Common myeloid progenitor, CD34-positive (primary cell): ENCODE measurements around the gene PHKB.

Experiments
- CTCF ChIA-PET: fragments of 350-600 bp; sonication (Branson Sonifier 250); formaldehyde crosslinking; loops from one replicate; lab custom pipeline; 2021; ENCODE audit warnings: antibody characterized with exemption; lab: Charles Lee
- POLR2A ChIA-PET: fragments of 350-600 bp; sonication (Branson Sonifier 250); formaldehyde crosslinking; loops from one replicate; lab custom pipeline; 2021; ENCODE audit warnings: antibody characterized with exemption; lab: Charles Lee
- DNase-seq, 3 donors: peaks; one replicate each; pipeline versions ENCODE4 v3.0.0 to v3.0.0-alpha.2; 2013
- H3K27ac ChIP-seq, 2 experiments: 1 replicate in 1 of 2; 2 replicates in 1 of 2; pipeline ENCODE4 v1.7.0; 2013; ENCODE audit warnings: inconsistent platforms in 2 of 2, low read length in 2 of 2, mild to moderate bottlenecking in 2 of 2, low read depth in 1 of 2, moderate library complexity in 1 of 2; ENCODE audit not compliant: severe bottlenecking in 2 of 2, insufficient read depth in 1 of 2, poor library complexity in 1 of 2
- H3K27me3 ChIP-seq, 5 experiments: replicated peaks in 2 of 5; 1 replicate in 3 of 5; 2 replicates in 2 of 5; pipeline versions ENCODE4 v1.6.1 to v1.7.0; 2013; ENCODE audit warnings: low read length in 4 of 5, mild to moderate bottlenecking in 2 of 5, moderate library complexity in 2 of 5, inconsistent platforms in 1 of 5; ENCODE audit not compliant: insufficient read depth in 5 of 5, control insufficient read depth in 4 of 5
- H3K36me3 ChIP-seq, 4 experiments: 1 replicate in 2 of 4; 2 replicates in 2 of 4; pipeline versions ENCODE4 v1.6.1 to v1.7.0; 2013; ENCODE audit warnings: low read length in 3 of 4, control low read depth in 1 of 4, mild to moderate bottlenecking in 1 of 4; ENCODE audit not compliant: control insufficient read depth in 4 of 4, insufficient read depth in 4 of 4
- H3K4me1 ChIP-seq, 4 experiments: 1 replicate in 3 of 4; 2 replicates in 1 of 4; pipeline versions ENCODE4 v1.6.1 to v1.7.1; 2013; ENCODE audit warnings: low read length in 3 of 4, mild to moderate bottlenecking in 3 of 4, control low read depth in 1 of 4, inconsistent platforms in 1 of 4, moderate library complexity in 1 of 4; ENCODE audit not compliant: control insufficient read depth in 4 of 4, insufficient read depth in 4 of 4; ENCODE audit errors: control extremely low read depth in 1 of 4
- H3K4me3 ChIP-seq, 7 experiments: 1 replicate in 4 of 7; 2 replicates in 3 of 7; pipeline versions ENCODE4 v1.5.1 to v1.7.0; 2013; ENCODE audit warnings: mild to moderate bottlenecking in 7 of 7, low read length in 6 of 7, moderate library complexity in 6 of 7, inconsistent platforms in 2 of 7, low read depth in 2 of 7, control low read depth in 1 of 7; ENCODE audit not compliant: insufficient read depth in 4 of 7, control insufficient read depth in 1 of 7; ENCODE audit errors: extremely low read depth in 1 of 7
- H3K9me3 ChIP-seq, 5 experiments: 1 replicate in 4 of 5; 2 replicates in 1 of 5; pipeline versions ENCODE4 v1.6.1 to v1.7.1; 2013; ENCODE audit warnings: low read length in 4 of 5, mild to moderate bottlenecking in 2 of 5, inconsistent platforms in 1 of 5, low read depth in 1 of 5, moderate library complexity in 1 of 5; ENCODE audit not compliant: control insufficient read depth in 4 of 5, insufficient read depth in 2 of 5; ENCODE audit errors: control extremely low read depth in 1 of 5
- WGBS: methylation state at CpG from one replicate; pipeline ENCODE4 v1.1.5; 2013; ENCODE audit not compliant: insufficient coverage; 5-methylcytosine and 5-hydroxymethylcytosine counted together

Gene PHKB

GRCh38 chr16:47584464-47585225 lies 123.5 kb downstream of the PHKB start:
- WGBS, result 100% methylated on average over 2 of the region's 4 CpGs
- H3K4me1 ChIP-seq, result no peaks in the 10 kb centered on the region
- H3K27me3 ChIP-seq, result no peaks in the 10 kb centered on the region
- no peak for DNase-seq
- H3K9me3 ChIP-seq, result no peaks in the 10 kb centered on the region
- peaks cover 5 to 13% (median 6%) of the 10 kb centered on the region in 4 experiments for H3K36me3 ChIP-seq
- ChIA-PET POLR2A (no interaction called here), CTCF (no interaction called here)
- no peak overlapping the region for H3K27ac ChIP-seq
- H3K4me3 ChIP-seq, result no peak overlapping the region

- POLR2A ChIA-PET, result no interaction called here
Measured at GRCh38 chr16:47586121-47586520, 125.0 kb downstream of the PHKB start.

GRCh38 chr16:47590472-47590871 lies 129.3 kb downstream of the PHKB start:
- no peak overlapping the region for H3K4me3 ChIP-seq
- no peak for DNase-seq
- peaks cover 14 to 33% (median 27%) of the 10 kb centered on the region in 4 experiments for H3K36me3 ChIP-seq
- H3K4me1 ChIP-seq, result no peaks in the 10 kb centered on the region
- no peaks in the 10 kb centered on the region for H3K9me3 ChIP-seq
- H3K27me3 ChIP-seq, result no peaks in the 10 kb centered on the region
- ChIA-PET POLR2A (no interaction called here), CTCF (no interaction called here)
- no peak overlapping the region for H3K27ac ChIP-seq
- 91% methylated on average over 2 of the region's 2 CpGs for WGBS

More at GRCh38 chr16:47586121-47586520, 125.0 kb downstream of the PHKB start:
- H3K36me3 ChIP-seq, result peaks cover 15 to 22% (median 18%) of the 10 kb centered on the region in 4 experiments
- DNase-seq, result no peak
- no peaks in the 10 kb centered on the region for H3K9me3 ChIP-seq
- no peaks in the 10 kb centered on the region for H3K27me3 ChIP-seq
- 100% methylated on average over 1 of the region's 3 CpGs for WGBS
- H3K4me1 ChIP-seq, result no peaks in the 10 kb centered on the region
- CTCF ChIA-PET, result interaction anchor here (1.0 to 1.3 kb wide), 2 partner anchors 9 to 125 kb away, joined by 3 to 4 read pairs; partner anchors contain the start of gene ITFG1
- H3K4me3 ChIP-seq, result no peak overlapping the region
- H3K27ac ChIP-seq, result no peak overlapping the region

- H3K4me1 ChIP-seq, result no peaks in the 10 kb centered on the region
- H3K27me3 ChIP-seq, result no peaks in the 10 kb centered on the region
- WGBS, result 100% methylated on average over 1 of the region's 3 CpGs
- no peak for DNase-seq
- H3K9me3 ChIP-seq, result no peaks in the 10 kb centered on the region
- no peak overlapping the region for H3K4me3 ChIP-seq
- CTCF ChIA-PET, result no interaction called here
- POLR2A ChIA-PET, result no interaction called here
- H3K36me3 ChIP-seq, result peaks cover 14 to 38% (median 28%) of the 10 kb centered on the region in 4 experiments
- H3K27ac ChIP-seq, result no peak overlapping the region
Measured at GRCh38 chr16:47592232-47592631, 131.1 kb downstream of the PHKB start.

GRCh38 chr16:47599512-47599911 lies 138.4 kb downstream of the PHKB start:
- POLR2A ChIA-PET, result interaction anchor here (0.6 kb wide), 1 partner anchor 67 kb away, joined by 3 read pairs; no protein-coding TSS in a partner anchor
- Histone ChIP-seq H3K27me3 (no peaks in the 10 kb centered on the region), H3K27ac (no peak overlapping the region), H3K9me3 (no peaks in the 10 kb centered on the region), H3K36me3 (peaks cover 0 to 11% (median 3%) of the 10 kb centered on the region in 4 experiments), H3K4me3 (no peak overlapping the region), H3K4me1 (no peaks in the 10 kb centered on the region)
- CTCF ChIA-PET, result no interaction called here
- 100% methylated on average over 1 of the region's 2 CpGs for WGBS
- DNase-seq, result no peak

- H3K36me3 ChIP-seq, result peaks cover 2 to 11% (median 2%) of the 10 kb centered on the region in 4 experiments
- WGBS, result no CpG with 5 or more reads among the region's 6 CpGs
- no peak for DNase-seq
- CTCF ChIA-PET, result no interaction called here
- no peaks in the 10 kb centered on the region for H3K27me3 ChIP-seq
- no peaks in the 10 kb centered on the region for H3K9me3 ChIP-seq
- POLR2A ChIA-PET, result no interaction called here
- H3K27ac ChIP-seq, result no peak overlapping the region
- no peak overlapping the region for H3K4me3 ChIP-seq
- H3K4me1 ChIP-seq, result no peaks in the 10 kb centered on the region
Measured at GRCh38 chr16:47600376-47600775, 139.2 kb downstream of the PHKB start.

- DNase-seq, result no peak
- POLR2A ChIA-PET, result no interaction called here
- H3K4me3 ChIP-seq, result no peak overlapping the region
- no peaks in the 10 kb centered on the region for H3K4me1 ChIP-seq
- CTCF ChIA-PET, result no interaction called here
- H3K27me3 ChIP-seq, result no peaks in the 10 kb centered on the region
- H3K27ac ChIP-seq, result no peak overlapping the region
- H3K36me3 ChIP-seq, result peaks cover 3 to 21% (median 3%) of the 10 kb centered on the region in 4 experiments
- H3K9me3 ChIP-seq, result peaks cover 0 to 11% (median 0%) of the 10 kb centered on the region in 5 experiments
Measured at GRCh38 chr16:47604306-47604705, 143.2 kb downstream of the PHKB start.
